Stimulated activated CD4-positive, alpha-beta T cell treated with anti-CD3 and anti-CD28 coated beads, Interleukin-12 subunit alpha, Interleukin-12 subunit beta, amount 100 ng/mL, for 48 hours (primary cell): ENCODE measurements around the gene PTPN14.

Experiments
- DNase-seq, 3 donors: peaks; one replicate each; pipeline ENCODE4 v3.0.0-alpha.2; 2020; ENCODE audit warnings: low read depth in 2 of 3, low spot score in 1 of 3

The PTPN14 gene

DNA sequence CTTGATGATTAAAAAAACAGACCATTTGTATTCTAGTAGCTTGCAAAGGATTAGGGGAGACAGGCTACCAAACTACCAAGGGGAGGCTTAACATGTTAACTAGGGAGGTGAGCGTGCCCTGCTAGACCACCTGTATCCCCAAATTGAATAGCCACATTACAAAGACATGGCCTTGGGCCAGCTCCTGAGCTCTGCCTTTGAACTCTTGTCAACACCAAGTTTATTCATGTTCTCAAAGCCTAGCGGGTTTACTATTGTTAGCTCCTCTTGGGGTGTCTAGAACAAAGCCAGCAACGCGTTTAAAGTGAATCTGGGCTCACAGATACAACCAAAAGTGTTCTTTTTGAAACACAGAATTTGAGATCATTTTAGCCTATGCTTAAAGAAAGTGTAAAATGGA, 234.1 kb downstream of the PTPN14 start:
- no peak for DNase-seq

DNA sequence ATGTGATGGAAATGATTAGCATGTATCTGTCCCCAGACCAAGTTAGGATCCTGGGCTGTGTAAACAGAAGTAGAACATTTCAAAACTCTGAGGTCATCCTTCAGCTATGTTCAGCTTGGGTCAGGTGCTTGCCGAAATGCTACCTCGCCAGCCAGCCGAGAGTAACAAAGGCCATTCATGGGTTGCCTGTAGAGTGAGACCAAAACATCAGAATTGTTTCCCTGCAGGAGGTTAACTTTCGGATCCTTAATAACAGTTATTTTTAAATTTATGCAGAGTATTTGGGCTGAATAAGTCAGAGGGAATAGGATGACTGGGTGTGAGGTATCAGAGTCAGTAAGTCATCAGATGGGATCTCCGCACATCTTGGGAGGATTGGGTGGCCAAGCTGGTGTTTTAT, 234.8 kb downstream of the PTPN14 start:
- no peak for DNase-seq

DNA sequence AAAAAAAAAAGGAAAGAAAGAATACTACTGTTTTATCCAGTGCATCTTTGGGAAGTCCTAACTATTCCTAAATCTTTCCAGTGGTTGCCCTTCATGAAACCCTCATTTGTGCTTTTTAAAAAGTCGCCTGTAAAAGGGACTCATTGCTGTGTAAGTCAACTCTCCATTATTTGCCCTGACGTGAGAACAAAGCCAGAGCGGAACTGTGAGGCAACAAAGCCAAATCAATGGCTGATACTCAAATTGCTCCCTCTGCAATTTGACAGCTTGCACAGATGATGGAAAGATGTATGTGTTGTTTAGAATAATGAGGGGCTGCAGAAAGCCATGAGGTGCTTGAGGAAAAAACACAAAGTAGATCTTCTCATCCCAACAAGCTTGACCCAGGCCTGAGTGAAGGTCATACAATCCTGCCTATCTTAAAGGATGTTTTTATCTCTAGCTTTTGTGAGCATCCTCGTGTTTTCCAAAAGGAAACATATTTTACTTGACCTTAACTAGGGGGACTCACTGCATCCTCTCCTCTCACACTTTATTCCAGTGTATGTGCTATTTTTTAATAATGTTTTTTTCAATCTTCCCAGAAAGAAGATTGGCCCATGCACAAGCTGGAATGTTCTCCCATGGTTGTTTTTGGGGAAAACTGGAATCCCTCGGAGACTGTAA, 237.1 kb downstream of the PTPN14 start:
- no peak for DNase-seq

DNA sequence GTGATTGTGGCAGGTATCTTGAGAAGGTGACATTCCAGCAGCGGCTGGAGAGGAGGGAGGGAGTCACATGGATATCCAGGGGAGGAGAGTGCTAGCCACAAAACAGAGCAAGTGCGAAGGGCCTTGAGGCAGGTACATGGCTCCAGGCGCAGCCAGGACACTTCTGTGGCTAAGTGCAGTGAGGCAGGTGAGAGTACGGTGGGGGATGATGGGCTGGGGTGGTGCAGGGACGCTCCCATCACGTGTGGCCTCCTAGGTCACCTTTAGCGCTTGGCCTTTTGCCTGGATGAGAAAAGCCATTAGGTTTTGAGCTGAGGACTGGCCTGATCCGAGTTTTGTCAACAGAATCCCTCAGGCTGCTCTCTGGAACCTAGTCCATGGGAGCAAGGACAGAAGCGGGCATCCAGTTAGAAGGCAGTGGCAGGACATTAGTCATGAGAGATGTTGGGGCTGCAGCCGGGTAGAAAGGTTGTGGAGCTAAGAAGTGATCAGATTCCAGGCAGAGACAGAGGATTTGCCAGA, 238.8 kb downstream of the PTPN14 start:
- no peak for DNase-seq

- DNase-seq, result no peak
These were observed 240.4 kb downstream of the PTPN14 start for GRCh38 chr1:214310777-214311690.

- DNase-seq, result no peak
These were observed 241.4 kb downstream of the PTPN14 start for GRCh38 chr1:214310010-214310409.

DNA sequence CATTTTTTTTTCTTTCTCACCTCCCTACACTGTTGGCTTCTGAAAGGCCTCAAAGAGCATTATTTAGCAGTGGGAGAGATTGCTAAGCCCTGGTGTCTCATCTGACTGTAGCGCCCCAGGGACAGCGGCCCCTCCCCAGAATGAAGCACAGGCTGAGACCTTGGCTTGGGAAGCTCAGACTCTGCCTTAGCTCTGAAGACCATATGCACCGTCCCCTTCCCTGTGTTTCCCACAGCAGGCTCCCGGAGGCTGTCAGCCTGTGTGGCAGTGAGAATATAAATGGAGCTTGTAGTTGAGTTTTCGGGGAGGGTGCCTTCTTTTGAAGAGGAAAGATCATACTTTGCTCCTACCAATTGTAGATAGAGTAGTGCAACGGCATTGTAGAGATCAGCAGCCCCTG, 245.1 kb downstream of the PTPN14 start:
- DNase-seq, result no peak

GRCh38 chr1:214305164-214305751, 246.1 kb downstream of the PTPN14 start:
- no peak for DNase-seq

GRCh38 chr1:214303141-214303930, 248.1 kb downstream of the PTPN14 start:
- DNase-seq, result no peak

DNA sequence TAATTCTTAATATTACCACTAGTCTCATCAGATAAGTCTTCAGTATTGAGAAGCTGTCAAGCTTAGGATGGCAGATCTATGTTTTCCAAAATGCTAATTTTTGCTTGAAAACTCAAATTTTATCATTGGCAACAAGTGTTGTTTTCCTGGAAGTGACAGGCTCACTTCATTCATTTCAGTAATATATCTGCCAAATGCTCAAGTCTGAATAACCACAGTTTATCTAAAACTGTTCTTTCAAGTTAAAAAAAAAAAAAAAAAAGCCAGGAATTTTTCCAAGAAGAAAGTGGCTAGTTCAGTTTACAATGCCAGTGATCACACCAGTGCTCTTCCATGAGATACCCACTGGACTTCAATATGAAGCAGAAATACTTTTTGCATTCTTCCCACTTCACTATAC, 249.9 kb downstream of the PTPN14 start:
- DNase-seq, result no peak

- DNase-seq, result no peak
These were observed 251.1 kb downstream of the PTPN14 start for GRCh38 chr1:214300149-214300780.
